GM18951 (cell line): Measurements from ENCODE around the gene CFH.

Source experiments
- POLR2A ChIP-seq: IDR thresholded peaks from 4 replicates; pipeline ENCODE4 v1.6.1; 2011; ENCODE audit warnings: mild to moderate bottlenecking; ENCODE audit not compliant: insufficient read length, insufficient read depth; ENCODE audit errors: extremely low read depth
- in situ Hi-C: fragments of 300-500 bp; cut with MboI; formaldehyde crosslinking; loops from one replicate; pipeline ENCODE4 v1.12.0; 2022; ENCODE audit warnings: low sequenced_read_pairs, mixed read lengths, inconsistent platforms; ENCODE audit not compliant: unreplicated experiment

The CFH gene

GRCh38 chr1:196651637-196652215 lies at the start of gene CFH:
Gene CFH (plus strand): TSS chr1:196652043. CDS start chr1:196652118, 75 bp downstream.
- in situ Hi-C loops = loop anchor here (25.0 kb wide), 1 partner anchor 489 kb away; no protein-coding TSS in a partner anchor
- no peak for TF ChIP-seq POLR2A

DNA sequence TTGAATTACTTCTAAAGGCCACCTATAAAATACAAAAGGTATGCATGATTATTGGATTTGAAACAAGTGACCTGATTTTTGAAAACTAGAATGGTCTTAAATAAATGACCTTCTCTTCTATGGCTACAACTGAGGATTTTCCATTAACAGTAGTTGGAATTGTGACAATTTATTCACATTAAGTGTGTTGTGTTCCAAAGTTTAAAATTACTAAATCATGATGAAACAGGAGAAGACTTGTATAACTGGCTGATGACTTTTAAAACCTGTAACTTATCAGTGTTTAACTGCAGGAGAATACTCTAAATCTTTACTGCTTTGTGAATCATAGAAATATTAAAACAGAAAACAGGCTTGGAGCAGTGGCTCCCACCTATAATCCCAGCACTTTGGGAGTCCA lies 48.2 kb upstream of the CFH start:
- no peak for TF ChIP-seq POLR2A
- in situ Hi-C loops = no loop called here

GRCh38 chr1:196607981-196608380 lies 43.9 kb upstream of the CFH start:
- in situ Hi-C loops = no loop called here
- no peak for TF ChIP-seq POLR2A

DNA sequence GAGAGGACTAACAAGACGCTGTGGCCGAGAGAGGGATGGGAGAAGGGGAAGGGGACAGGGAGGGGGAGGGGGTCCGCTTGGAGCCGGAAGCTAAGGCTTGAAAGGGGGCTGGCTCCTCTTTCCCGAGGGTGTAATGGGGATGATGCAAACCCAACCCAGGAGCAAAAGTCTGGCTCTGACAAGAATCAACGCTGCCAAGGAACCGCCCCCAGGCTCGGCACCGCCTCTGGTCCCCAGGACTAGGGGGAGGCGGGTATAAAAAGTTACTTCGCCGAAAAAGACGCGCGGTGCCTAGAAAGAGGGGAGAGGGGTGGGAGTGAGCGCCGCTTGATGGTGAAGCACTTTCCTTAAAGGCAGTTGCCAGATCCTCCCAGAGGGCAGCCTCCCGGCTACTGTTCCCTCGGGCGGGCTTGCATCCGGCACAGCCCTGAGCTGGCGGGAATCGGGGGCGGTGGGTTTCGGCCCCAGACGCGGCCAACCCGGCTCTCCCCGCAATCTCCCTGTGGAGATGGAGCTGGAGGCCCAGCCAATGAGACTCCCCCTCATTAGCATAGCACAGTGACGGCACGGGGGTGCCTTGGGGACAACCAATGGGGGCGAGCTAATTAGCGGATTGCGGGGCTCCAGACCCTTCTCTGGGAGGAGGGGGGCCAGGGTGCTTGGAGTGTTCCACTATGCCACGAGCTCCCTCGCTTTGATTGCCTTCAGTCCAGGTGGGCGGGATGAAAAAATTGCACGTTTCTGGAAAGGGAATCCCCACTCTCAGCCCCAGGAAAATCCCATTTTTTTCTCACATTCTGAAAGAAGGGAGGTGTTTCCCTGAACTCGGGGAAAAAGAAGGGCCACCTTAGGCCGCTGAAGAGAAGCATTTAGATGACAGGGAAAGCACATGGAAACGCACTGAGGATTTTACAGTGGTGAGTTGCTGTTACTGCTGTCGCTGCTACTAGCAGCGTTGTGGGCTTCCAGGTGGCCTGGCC lies 43.2 kb upstream of the CFH start, which contains the start of gene KCNT2:
Gene KCNT2 (minus strand): TSS at position 51 of the 980 bp plus-strand sequence. CDS start 131 bp downstream, outside the sequence.
- in situ Hi-C loops = no loop called here
- no peak for TF ChIP-seq POLR2A

GRCh38 chr1:196609370-196609737 lies 42.5 kb upstream of the CFH start:
- in situ Hi-C loops = no loop called here
- TF ChIP-seq POLR2A = no peak

GRCh38 chr1:196611873-196612272 lies 40.0 kb upstream of the CFH start:
- no peak for TF ChIP-seq POLR2A
- in situ Hi-C loops = no loop called here

DNA sequence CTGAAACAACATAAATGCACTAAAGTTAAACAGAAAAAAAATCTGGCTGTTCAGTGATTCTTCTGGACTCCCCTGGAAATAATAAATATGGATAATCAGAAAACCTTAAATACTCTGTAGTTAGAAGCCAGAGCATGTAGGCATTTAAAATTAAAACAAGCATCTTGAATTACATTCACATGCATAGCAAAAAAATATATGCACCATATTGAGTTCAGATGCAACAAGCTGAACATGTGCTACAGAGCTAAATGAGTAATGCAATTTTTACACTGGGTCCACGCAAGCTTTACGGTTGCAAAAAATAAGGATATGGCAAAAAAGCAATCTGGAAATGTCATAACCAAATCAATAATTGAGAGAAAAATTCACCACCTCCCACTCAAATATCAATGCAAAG lies 32.1 kb upstream of the CFH start:
- in situ Hi-C loops = no loop called here
- TF ChIP-seq POLR2A = no peak

DNA sequence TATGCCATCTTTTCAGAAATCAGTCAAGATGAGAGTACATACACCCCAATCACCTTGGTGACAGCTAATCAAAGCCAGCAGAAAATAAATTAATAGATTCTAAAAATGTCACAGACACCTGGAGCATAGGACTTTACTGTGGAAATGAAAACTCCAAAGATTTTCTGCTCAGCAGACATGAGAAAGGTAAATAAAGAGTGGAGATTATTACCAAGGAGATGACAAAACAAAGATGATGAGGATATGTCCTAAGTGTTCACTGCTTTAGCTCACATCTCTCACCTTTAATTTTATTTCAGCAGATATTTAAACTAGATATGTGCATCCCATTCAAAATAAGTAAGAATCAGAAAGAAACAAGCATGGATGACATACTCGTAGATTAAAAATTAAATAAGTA lies 28.8 kb upstream of the CFH start:
- in situ Hi-C loops = no loop called here
- no peak for TF ChIP-seq POLR2A

DNA sequence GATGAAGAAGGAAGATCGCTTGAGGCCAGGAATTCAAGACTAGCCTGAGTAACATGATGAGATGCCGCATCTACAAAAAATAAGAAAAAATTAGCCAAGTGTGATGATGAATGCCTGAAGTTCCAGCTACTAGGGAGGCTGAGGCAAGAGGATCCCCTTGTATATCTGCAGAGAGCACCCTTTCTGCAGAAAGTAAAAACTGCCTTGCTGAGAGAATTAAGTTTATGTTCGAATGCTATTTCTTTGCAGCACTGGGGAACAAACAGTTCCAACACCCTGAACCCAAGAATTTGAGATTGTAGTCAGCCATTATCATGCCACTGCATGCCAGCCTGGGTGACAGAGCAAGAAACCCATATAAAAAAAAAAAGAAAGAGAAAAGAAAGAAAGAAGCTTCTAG lies 23.0 kb upstream of the CFH start:
- no peak for TF ChIP-seq POLR2A
- in situ Hi-C loops = loop anchor here (25.0 kb wide), 1 partner anchor 292 kb away; no protein-coding TSS in a partner anchor

GRCh38 chr1:196637606-196638005 lies 14.2 kb upstream of the CFH start:
- in situ Hi-C loops = loop anchor here (25.0 kb wide), 1 partner anchor 300 kb away; no protein-coding TSS in a partner anchor
- TF ChIP-seq POLR2A = no peak

DNA sequence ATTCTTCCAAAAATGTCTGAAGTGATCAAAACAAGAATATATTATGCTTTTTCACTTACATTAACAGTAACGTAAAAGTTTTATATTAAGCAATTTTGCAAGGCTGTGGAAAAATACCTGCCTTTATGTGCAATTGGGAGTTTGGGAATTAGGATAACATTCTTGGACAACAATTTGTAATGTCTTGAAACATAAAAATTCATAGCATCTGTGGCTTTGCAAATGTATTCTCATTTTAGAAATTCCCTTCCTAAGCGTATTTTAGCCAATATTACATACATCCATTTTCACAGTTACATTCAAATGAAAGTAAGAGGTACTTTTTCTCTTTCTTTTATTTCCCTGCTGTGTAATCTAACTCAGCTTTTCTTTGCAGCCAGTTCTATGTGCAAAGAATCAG lies 13.4 kb upstream of the CFH start:
- in situ Hi-C loops = loop anchor here (25.0 kb wide), 1 partner anchor 301 kb away; no protein-coding TSS in a partner anchor
- TF ChIP-seq POLR2A = no peak

- in situ Hi-C loops = loop anchor here (25.0 kb wide), 1 partner anchor 302 kb away; no protein-coding TSS in a partner anchor
These were observed 12.6 kb upstream of the CFH start for GRCh38 chr1:196639291-196639690.

GRCh38 chr1:196640976-196641375 lies 10.9 kb upstream of the CFH start:
- TF ChIP-seq POLR2A = no peak
- in situ Hi-C loops = loop anchor here (25.0 kb wide), 1 partner anchor 304 kb away; no protein-coding TSS in a partner anchor

- no peak for TF ChIP-seq POLR2A
- in situ Hi-C loops = loop anchor here (25.0 kb wide), 2 partner anchors 313 to 488 kb away; no protein-coding TSS in a partner anchor
These were observed 1.9 kb upstream of the CFH start for GRCh38 chr1:196649990-196650389.

DNA sequence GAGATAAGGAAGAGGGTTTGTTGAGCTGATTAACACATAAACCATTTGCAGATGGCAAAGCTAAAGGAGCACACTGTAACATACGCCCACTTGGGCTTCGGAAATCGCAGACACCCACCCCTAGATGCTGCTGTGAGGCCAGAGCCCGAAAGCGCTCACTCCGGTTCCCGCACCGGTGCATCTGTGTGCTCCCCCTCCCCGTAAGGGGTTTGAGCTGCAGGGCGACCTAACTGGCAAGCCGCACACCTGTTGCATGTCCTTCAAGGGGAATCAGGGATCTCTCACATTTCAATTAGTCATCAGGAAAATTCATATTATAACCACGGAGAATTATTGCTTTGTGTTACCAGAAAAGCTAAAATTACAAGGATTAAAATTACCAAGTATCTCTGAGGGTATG lies 1.4 kb upstream of the CFH start:
- TF ChIP-seq POLR2A = no peak
- in situ Hi-C loops = loop anchor here (25.0 kb wide), 1 partner anchor 488 kb away; no protein-coding TSS in a partner anchor
